Effector memory CD4-positive, alpha-beta T cell (primary cell): ENCODE measurements around the gene TMX3.

Experiments
- DNase-seq, 3 donors: peaks; one replicate each; pipeline ENCODE4 v3.0.0-alpha.2; 2020
- H3K27ac ChIP-seq: 2 replicates; pipeline ENCODE4 v1.7.0; 2013; ENCODE audit warnings: mild to moderate bottlenecking, low read length, moderate library complexity; ENCODE audit not compliant: insufficient read depth, poor library complexity, severe bottlenecking
- H3K27me3 ChIP-seq: replicated peaks from 2 replicates; pipeline ENCODE4 v1.7.0; 2013; ENCODE audit warnings: mild to moderate bottlenecking, low read length; ENCODE audit not compliant: insufficient read depth, control insufficient read depth, poor library complexity, severe bottlenecking
- H3K36me3 ChIP-seq: 2 replicates; pipeline ENCODE4 v1.7.0; 2013; ENCODE audit warnings: mild to moderate bottlenecking, low read length, moderate library complexity; ENCODE audit not compliant: control insufficient read depth, insufficient read depth
- H3K4me1 ChIP-seq: 2 replicates; pipeline ENCODE4 v1.7.0; 2013; ENCODE audit warnings: low read length, mild to moderate bottlenecking; ENCODE audit not compliant: control insufficient read depth, insufficient read depth, poor library complexity, severe bottlenecking
- H3K4me3 ChIP-seq: 2 replicates; pipeline ENCODE4 v1.7.0; 2013; ENCODE audit warnings: low read length, low read depth, mild to moderate bottlenecking; ENCODE audit not compliant: insufficient read depth, poor library complexity, severe bottlenecking
- H3K9me3 ChIP-seq: 2 replicates; pipeline ENCODE4 v1.7.0; 2013; ENCODE audit warnings: mild to moderate bottlenecking, low read length, moderate library complexity; ENCODE audit not compliant: control insufficient read depth

TMX3 gene

DNA sequence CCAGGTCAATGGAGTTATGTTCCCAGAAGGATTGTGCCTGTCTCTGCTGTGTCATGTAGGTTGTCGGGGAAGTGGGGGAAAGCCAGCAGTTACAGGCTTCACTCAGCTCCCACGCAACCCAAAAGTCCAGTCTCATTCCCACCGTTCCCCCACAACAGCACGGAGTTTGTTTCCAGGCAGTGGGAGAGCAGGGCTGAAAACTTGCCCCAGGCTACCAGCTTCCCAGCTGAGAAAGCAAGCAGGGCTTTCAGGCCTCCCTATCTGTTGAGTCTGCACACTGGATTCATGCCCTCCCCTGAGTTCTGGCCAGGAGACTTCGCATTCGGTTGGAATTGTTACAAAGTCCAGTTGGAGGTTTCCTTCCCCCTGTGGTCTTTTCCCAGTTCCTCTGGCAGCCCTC is 76.3 kb downstream of the TMX3 start:
- no peak overlapping the region for H3K4me3 ChIP-seq
- DNase-seq: no peak
- H3K4me1 ChIP-seq: no peaks in the 10 kb centered on the region
- no peaks in the 10 kb centered on the region for H3K36me3 ChIP-seq
- no peak overlapping the region for H3K27ac ChIP-seq
- no peaks in the 10 kb centered on the region for H3K9me3 ChIP-seq
- H3K27me3 ChIP-seq: no peaks in the 10 kb centered on the region

- no peaks in the 10 kb centered on the region for H3K27me3 ChIP-seq
- no peak for DNase-seq
- no peak overlapping the region for H3K27ac ChIP-seq
- H3K4me3 ChIP-seq: no peak overlapping the region
- no peaks in the 10 kb centered on the region for H3K4me1 ChIP-seq
- H3K9me3 ChIP-seq: no peaks in the 10 kb centered on the region
- no peaks in the 10 kb centered on the region for H3K36me3 ChIP-seq
Observed at GRCh38 chr18:68627812-68628211, 87.1 kb downstream of the TMX3 start.
